ENCODE data around the gene FXYD1. TPM values are rescaled to one million over a fixed set of nuclear protein-coding genes. Genes with fewer than 3 reads are reported as not detected.
A peak's percentile ranks its signal among the peaks of the same experiment; 100 is the strongest.

The FXYD1 gene
- total RNA-seq, 4 donors from 2014 or later = 2.0 to 10.9 (median 6.7) TPM

- Histone ChIP-seq H3K27ac (no peak overlapping the region), H3K9me3 (no peaks in the 10 kb centered on the region), H3K4me3 (peak overlapping the region; percentile 19), H3K4me1 (peaks cover 67% of the 10 kb centered on the region), H3K36me3 (no peaks in the 10 kb centered on the region), H3K27me3 (peaks cover 23% of the 10 kb centered on the region)
- no peak for DNase-seq (ENCODE audit: low spot score in 2 of 2)
- WGBS = 23% methylated on average over 18 of the region's 21 CpGs
- no peak for TF ChIP-seq EP300 (IDR thresholded peaks at IDR 0.05)
- TF ChIP-seq POLR2AphosphoS5 (IDR thresholded peaks at IDR 0.05) = no peak
- TF ChIP-seq CTCF (IDR thresholded peaks at IDR 0.05) = no peak
- TF ChIP-seq POLR2A (IDR thresholded peaks at IDR 0.05) = no peak
Measured at GRCh38 chr19:35141837-35142605, 3.4 kb downstream of the FXYD1 start.

DNA sequence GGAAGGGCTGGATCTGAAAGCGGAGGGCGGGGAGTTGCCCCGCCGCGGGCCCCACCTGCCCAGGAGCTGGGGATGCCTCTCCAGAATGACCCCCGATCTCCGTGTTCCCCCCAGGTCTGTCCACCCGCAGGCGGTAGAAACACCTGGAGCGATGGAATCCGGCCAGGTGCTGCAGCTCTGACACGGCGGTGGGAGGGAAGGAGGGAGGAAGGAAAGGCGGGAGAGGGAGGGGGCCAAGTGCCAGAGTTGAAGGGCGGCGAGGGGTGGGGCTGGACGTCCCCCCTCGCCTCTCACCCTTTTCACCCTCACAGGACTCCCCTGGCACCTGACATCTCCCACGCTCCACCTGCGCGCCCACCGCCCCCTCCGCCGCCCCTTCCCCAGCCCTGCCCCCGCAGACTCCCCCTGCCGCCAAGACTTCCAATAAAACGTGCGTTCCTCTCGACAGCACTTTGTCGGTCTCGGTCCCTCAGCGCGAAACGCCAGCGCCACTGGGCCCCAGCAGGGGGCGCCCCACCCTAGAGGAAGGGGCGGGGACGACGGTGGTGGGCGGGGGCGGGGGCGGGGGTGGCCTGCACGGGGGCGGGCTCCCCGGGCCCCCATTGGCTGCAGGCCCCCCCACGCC, 4.1 kb downstream of the FXYD1 start:
- Histone ChIP-seq H3K27ac (no peak overlapping the region), H3K36me3 (no peaks in the 10 kb centered on the region), H3K4me3 (peak overlapping the region; percentile 19), H3K4me1 (peaks cover 60% of the 10 kb centered on the region), H3K27me3 (peaks cover 23% of the 10 kb centered on the region), H3K9me3 (no peaks in the 10 kb centered on the region)
- WGBS = 12% methylated on average over 34 of the region's 46 CpGs
- DNase-seq (ENCODE audit: low spot score in 2 of 2) = no peak
- TF ChIP-seq CTCF (IDR thresholded peaks at IDR 0.05) = peak in 1 of 2 donors; percentile 78
- TF ChIP-seq EP300 (IDR thresholded peaks at IDR 0.05) = no peak

- H3K4me1 ChIP-seq = peaks cover 55% of the 10 kb centered on the region
- H3K27me3 ChIP-seq = peaks cover 23% of the 10 kb centered on the region
- H3K27ac ChIP-seq = no peak within 1 kb of the TSS
- WGBS = 12% methylated on average over 15 of the region's 31 CpGs
- no peaks in the 10 kb centered on the region for H3K9me3 ChIP-seq
- H3K36me3 ChIP-seq = no peaks in the 10 kb centered on the region
- H3K4me3 ChIP-seq = peak within 1 kb of the TSS; percentile 19
- DNase-seq (ENCODE audit: low spot score in 2 of 2) = no peak
- no peak for TF ChIP-seq CTCF (IDR thresholded peaks at IDR 0.05)
- TF ChIP-seq EP300 (IDR thresholded peaks at IDR 0.05) = no peak
- no peak for TF ChIP-seq POLR2AphosphoS5 (IDR thresholded peaks at IDR 0.05)
Measured at GRCh38 chr19:35143231-35143715, 4.6 kb downstream of the FXYD1 start, which contains the start of gene FXYD7. TSS of gene FXYD7 (plus strand) at chr19:35143255. CDS start at chr19:35143334, 79 bp downstream.

GRCh38 chr19:35143818-35144217, 5.2 kb downstream of the FXYD1 start:
- H3K27ac ChIP-seq = no peak overlapping the region
- H3K4me1 ChIP-seq = peaks cover 49% of the 10 kb centered on the region
- no peak for TF ChIP-seq EP300 (IDR thresholded peaks at IDR 0.05)
- no peak for TF ChIP-seq POLR2AphosphoS5 (IDR thresholded peaks at IDR 0.05)
- TF ChIP-seq CTCF (IDR thresholded peaks at IDR 0.05) = no peak
- TF ChIP-seq POLR2A (IDR thresholded peaks at IDR 0.05) = no peak
- no peak overlapping the region for H3K4me3 ChIP-seq
- DNase-seq (ENCODE audit: low spot score in 2 of 2) = no peak
- H3K27me3 ChIP-seq = peaks cover 23% of the 10 kb centered on the region
- no peaks in the 10 kb centered on the region for H3K9me3 ChIP-seq
- 39% methylated on average over 3 of the region's 3 CpGs for WGBS
- H3K36me3 ChIP-seq = no peaks in the 10 kb centered on the region

DNA sequence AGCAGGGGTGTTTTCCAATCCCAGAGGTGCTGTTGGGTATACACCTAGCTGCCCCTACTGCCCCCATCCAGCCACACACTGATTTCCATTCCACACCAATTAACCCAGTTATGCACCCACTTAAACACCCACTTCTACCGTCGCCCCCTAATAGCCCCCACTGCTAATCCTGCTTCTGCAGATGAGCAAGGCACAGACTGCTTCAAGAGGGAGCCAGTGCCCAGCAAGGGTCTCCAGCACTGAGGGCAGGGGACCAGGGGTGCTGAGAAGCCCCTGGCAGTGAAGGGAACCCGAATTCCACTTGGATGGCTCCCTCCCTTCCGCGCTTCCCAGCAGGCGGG, 5.6 kb downstream of the FXYD1 start:
- Histone ChIP-seq H3K36me3 (no peaks in the 10 kb centered on the region), H3K9me3 (no peaks in the 10 kb centered on the region), H3K4me1 (peaks cover 46% of the 10 kb centered on the region), H3K27me3 (peaks cover 23% of the 10 kb centered on the region), H3K4me3 (no peak overlapping the region), H3K27ac (no peak overlapping the region)
- no peak for TF ChIP-seq POLR2A (IDR thresholded peaks at IDR 0.05)
- TF ChIP-seq EP300 (IDR thresholded peaks at IDR 0.05) = no peak
- no peak for TF ChIP-seq POLR2AphosphoS5 (IDR thresholded peaks at IDR 0.05)
- no peak for TF ChIP-seq CTCF (IDR thresholded peaks at IDR 0.05)
- WGBS = 31% methylated on average over 3 of the region's 6 CpGs
- no peak for DNase-seq (ENCODE audit: low spot score in 2 of 2)
